Adipocyte (in vitro differentiated cells): ENCODE results near the gene CFAP47.
"Not testable (repeated sequence)": the region's sequence is repeated elsewhere in the genome, so short reads cannot be mapped to it uniquely, and the experiment has no call there.

Experiments used
- DNase-seq: peaks from one replicate; pipeline ENCODE4 v3.0.0-alpha.2; 2015; ENCODE audit warnings: low read depth
- H3K27me3 ChIP-seq: replicated peaks from 2 replicates; pipeline ENCODE4 v1.7.0; 2013; ENCODE audit warnings: mild to moderate bottlenecking, low read length, moderate library complexity; ENCODE audit not compliant: control insufficient read depth, insufficient read depth
- H3K36me3 ChIP-seq: 2 replicates; pipeline ENCODE4 v1.7.0; 2013; ENCODE audit warnings: low read length, mild to moderate bottlenecking, moderate library complexity; ENCODE audit not compliant: control insufficient read depth, insufficient read depth, severe bottlenecking
- H3K4me1 ChIP-seq: 2 replicates; pipeline ENCODE4 v1.7.0; 2013; ENCODE audit warnings: mild to moderate bottlenecking, low read length, moderate library complexity; ENCODE audit not compliant: control insufficient read depth, insufficient read depth
- H3K4me3 ChIP-seq: 2 replicates; pipeline ENCODE4 v1.7.0; 2013; ENCODE audit warnings: mild to moderate bottlenecking, low read length, moderate library complexity
- H3K9ac ChIP-seq: 2 replicates; pipeline ENCODE4 v1.7.0; 2013; ENCODE audit warnings: mild to moderate bottlenecking, low read length, moderate library complexity
- H3K9me3 ChIP-seq: 2 replicates; pipeline ENCODE4 v1.7.0; 2013; ENCODE audit warnings: mild to moderate bottlenecking, low read length, moderate library complexity; ENCODE audit not compliant: control insufficient read depth

CFAP47 gene

GRCh38 chrX:36075009-36075408 is 155.5 kb downstream of the CFAP47 start:
- not testable (repeated sequence) for H3K9me3 ChIP-seq, H3K4me3 ChIP-seq, H3K27me3 ChIP-seq, H3K36me3 ChIP-seq, H3K9ac ChIP-seq, DNase-seq, H3K4me1 ChIP-seq

- Histone ChIP-seq H3K36me3 (no peaks in the 10 kb centered on the region), H3K9me3 (no peaks in the 10 kb centered on the region), H3K27me3 (no peaks in the 10 kb centered on the region), H3K4me1 (no peaks in the 10 kb centered on the region), H3K9ac (no peak overlapping the region), H3K4me3 (no peak overlapping the region)
- DNase-seq = no peak
These were observed 163.7 kb downstream of the CFAP47 start for GRCh38 chrX:36083256-36083655.

DNA sequence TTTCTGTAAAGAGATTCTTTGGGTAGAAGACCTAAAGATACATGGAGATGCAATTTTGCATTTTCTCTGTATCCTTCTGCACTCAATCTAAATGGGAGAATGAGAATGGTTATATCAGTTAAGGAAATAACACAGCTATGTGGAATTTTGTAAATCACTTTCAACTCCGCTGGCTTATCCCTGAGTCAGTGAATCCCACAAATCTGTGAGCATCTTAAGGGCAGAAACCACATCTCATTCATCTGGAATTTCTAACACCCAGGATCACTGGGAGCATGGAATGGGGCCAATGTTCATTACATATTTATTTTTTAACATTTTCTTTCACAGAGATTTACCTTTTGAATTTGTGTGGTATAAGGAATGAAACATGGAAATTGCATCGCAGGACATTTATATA is 167.8 kb downstream of the CFAP47 start:
- DNase-seq = no peak
- no peaks in the 10 kb centered on the region for H3K4me1 ChIP-seq
- no peaks in the 10 kb centered on the region for H3K36me3 ChIP-seq
- H3K27me3 ChIP-seq = no peaks in the 10 kb centered on the region
- H3K9me3 ChIP-seq = no peaks in the 10 kb centered on the region
- H3K9ac ChIP-seq = no peak overlapping the region
- no peak overlapping the region for H3K4me3 ChIP-seq

DNA sequence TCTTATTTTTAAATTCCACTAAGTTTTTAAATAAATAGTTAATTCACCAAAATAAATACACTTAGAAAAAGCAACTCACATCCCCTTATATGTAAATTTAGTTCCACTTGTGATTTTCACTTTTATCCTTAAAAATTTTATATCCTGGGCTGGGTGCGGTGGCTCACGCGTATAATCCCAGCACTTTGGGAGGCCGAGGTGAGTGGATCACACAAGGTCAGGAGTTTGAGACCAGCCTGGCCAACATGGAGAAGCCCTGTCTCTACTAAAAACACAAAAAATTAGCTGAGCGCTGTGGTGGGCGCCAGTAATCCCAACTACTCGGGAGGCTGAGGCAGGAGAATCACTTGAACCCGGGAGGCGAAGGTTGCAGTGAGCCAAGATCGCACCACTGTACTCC is 169.4 kb downstream of the CFAP47 start:
- H3K36me3 ChIP-seq, DNase-seq, H3K4me3 ChIP-seq, H3K27me3 ChIP-seq, H3K4me1 ChIP-seq, H3K9me3 ChIP-seq, H3K9ac ChIP-seq: not testable (repeated sequence)

- Histone ChIP-seq H3K27me3 (no peaks in the 10 kb centered on the region), H3K9me3 (no peaks in the 10 kb centered on the region), H3K9ac (no peak overlapping the region), H3K4me1 (no peaks in the 10 kb centered on the region), H3K36me3 (no peaks in the 10 kb centered on the region), H3K4me3 (no peak overlapping the region)
- no peak for DNase-seq
These were observed 182.9 kb downstream of the CFAP47 start for GRCh38 chrX:36102425-36102824.

DNA sequence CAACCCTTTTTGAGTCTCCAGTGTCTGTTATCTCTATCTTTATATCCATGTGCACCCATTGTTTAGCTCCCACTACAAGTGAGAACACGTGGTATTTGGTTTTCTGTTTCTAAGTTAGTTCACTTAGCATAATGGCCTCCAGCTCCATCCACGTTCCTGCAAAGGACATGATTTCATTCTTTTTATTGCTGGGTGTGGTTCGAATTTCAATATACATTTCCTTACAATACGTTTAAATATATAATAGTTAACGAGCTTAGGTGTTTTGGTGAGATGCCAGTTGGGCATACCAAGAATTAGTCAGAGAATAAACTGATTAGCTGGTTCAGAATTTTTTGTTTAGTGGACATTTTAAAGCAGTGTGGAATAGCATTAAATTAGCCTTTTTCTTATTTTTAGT is 196.7 kb downstream of the CFAP47 start:
- DNase-seq = no peak
- Histone ChIP-seq H3K4me1 (no peaks in the 10 kb centered on the region), H3K9ac (no peak overlapping the region), H3K36me3 (no peaks in the 10 kb centered on the region), H3K4me3 (no peak overlapping the region), H3K9me3 (peaks cover 19% of the 10 kb centered on the region), H3K27me3 (no peaks in the 10 kb centered on the region)

- no peak for DNase-seq
- Histone ChIP-seq H3K27me3 (no peaks in the 10 kb centered on the region), H3K9me3 (no peaks in the 10 kb centered on the region), H3K36me3 (no peaks in the 10 kb centered on the region), H3K9ac (no peak overlapping the region), H3K4me3 (no peak overlapping the region), H3K4me1 (no peaks in the 10 kb centered on the region)
These were observed 239.7 kb downstream of the CFAP47 start for GRCh38 chrX:36159254-36159653.

- Histone ChIP-seq H3K4me3 (no peak overlapping the region), H3K27me3 (no peaks in the 10 kb centered on the region), H3K36me3 (no peaks in the 10 kb centered on the region), H3K9ac (no peak overlapping the region), H3K4me1 (no peaks in the 10 kb centered on the region), H3K9me3 (no peaks in the 10 kb centered on the region)
- DNase-seq = no peak
These were observed 240.5 kb downstream of the CFAP47 start for GRCh38 chrX:36160081-36160480.

DNA sequence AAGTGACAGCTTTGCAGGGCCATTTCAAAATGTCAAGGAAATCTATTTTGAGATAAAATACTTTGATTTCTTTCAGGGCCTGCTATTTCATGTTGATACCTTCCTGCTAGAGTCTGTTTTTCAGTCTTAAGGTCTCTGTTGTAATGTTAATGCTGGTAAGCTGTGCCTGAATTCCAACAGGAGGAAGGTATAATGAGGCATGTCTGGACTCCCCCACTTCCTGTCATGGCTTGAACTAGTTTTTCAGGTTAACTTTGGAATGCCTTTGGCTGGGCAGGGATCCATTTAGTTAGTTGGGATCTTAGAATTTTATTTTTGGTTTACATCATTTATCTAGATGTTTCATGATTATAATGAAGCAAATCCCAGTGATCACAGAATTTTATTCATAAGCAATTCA is 279.0 kb downstream of the CFAP47 start:
- no peaks in the 10 kb centered on the region for H3K36me3 ChIP-seq
- H3K4me1 ChIP-seq = no peaks in the 10 kb centered on the region
- no peaks in the 10 kb centered on the region for H3K27me3 ChIP-seq
- peaks cover 3% of the 10 kb centered on the region for H3K9me3 ChIP-seq
- H3K4me3 ChIP-seq = no peak overlapping the region
- no peak overlapping the region for H3K9ac ChIP-seq
- no peak for DNase-seq

GRCh38 chrX:36199928-36200327 is 280.4 kb downstream of the CFAP47 start:
- DNase-seq = no peak
- peaks cover 3% of the 10 kb centered on the region for H3K9me3 ChIP-seq
- H3K4me1 ChIP-seq = no peaks in the 10 kb centered on the region
- H3K9ac ChIP-seq = no peak overlapping the region
- no peaks in the 10 kb centered on the region for H3K27me3 ChIP-seq
- no peaks in the 10 kb centered on the region for H3K36me3 ChIP-seq
- no peak overlapping the region for H3K4me3 ChIP-seq

GRCh38 chrX:36214924-36215323 is 295.4 kb downstream of the CFAP47 start:
- Histone ChIP-seq H3K4me3 (no peak overlapping the region), H3K4me1 (no peaks in the 10 kb centered on the region), H3K27me3 (no peaks in the 10 kb centered on the region), H3K9ac (no peak overlapping the region), H3K36me3 (no peaks in the 10 kb centered on the region), H3K9me3 (no peaks in the 10 kb centered on the region)
- no peak for DNase-seq

DNA sequence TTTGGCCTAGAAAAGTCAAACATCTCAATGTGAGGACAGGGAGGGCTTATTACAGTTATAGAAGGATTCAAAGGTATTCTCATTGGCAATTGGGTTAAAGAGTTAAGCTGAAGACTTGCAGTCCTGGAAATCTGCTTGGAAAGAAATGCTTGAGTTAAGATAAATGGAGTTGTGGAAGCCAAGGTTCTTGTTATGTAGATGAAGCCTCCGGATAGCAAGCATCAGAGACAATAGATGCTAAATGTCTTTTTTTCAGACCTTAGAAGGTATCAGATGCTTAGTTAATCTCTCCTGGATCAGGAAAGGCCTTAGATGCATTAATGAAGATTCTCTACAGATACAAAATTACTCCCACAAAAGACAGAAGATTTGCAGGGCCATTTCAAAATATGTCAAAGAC is 299.3 kb downstream of the CFAP47 start:
- Histone ChIP-seq H3K9ac (no peak overlapping the region), H3K4me3 (no peak overlapping the region), H3K9me3 (no peaks in the 10 kb centered on the region), H3K27me3 (no peaks in the 10 kb centered on the region), H3K36me3 (no peaks in the 10 kb centered on the region), H3K4me1 (no peaks in the 10 kb centered on the region)
- DNase-seq = no peak
